ENCODE data around the gene CRYGC. TPM values are rescaled to one million over a fixed set of nuclear protein-coding genes. Genes with fewer than 3 reads are reported as not detected.

The CRYGC gene
- total and polyA plus RNA-seq, 2 of the 13 experiments (the other 11 are each of a cell fraction or from before 2014, with no cell fraction given), result 0.20 to 0.27 TPM

GRCh38 chr2:208135794-208136715, 6.4 kb upstream of the CRYGC start (continued):
- TF ChIP-seq CEBPZ (IDR thresholded peaks at IDR 0.05; ENCODE audit: low read length) (no peak), GZF1 (CRISPR knock-in tag; IDR thresholded peaks at IDR 0.05) (0 out of 2 replicates have a peak, but pooled peaks have one; percentile 37), ZSCAN5A (CRISPR knock-in tag; IDR thresholded peaks at IDR 0.05; ENCODE audit: borderline replicate concordance) (peak; percentile 38; the same call in 1 of the 2 replicates), NCOA1 (CRISPR knock-in tag; IDR thresholded peaks at IDR 0.05) (peak; percentile 66; the same call in 1 of the 2 replicates), KLF16 (CRISPR knock-in tag; IDR thresholded peaks at IDR 0.05) (peak in 1 of 2 experiments; percentile 71; a peak in 1 of 4 replicates), ZNF530 (CRISPR knock-in tag; IDR thresholded peaks at IDR 0.05; ENCODE audit: low read depth) (no peak), MEF2D (CRISPR knock-in tag; IDR thresholded peaks at IDR 0.05) (no peak), ZNF598 (CRISPR knock-in tag; IDR thresholded peaks at IDR 0.05; ENCODE audit: borderline replicate concordance) (no peak), CENPX (CRISPR knock-in tag; IDR thresholded peaks at IDR 0.05) (no peak), XBP1 (CRISPR knock-in tag; IDR thresholded peaks at IDR 0.05) (no peak), MXD3 (CRISPR knock-in tag; IDR thresholded peaks at IDR 0.05) (no peak), NR2F1 (CRISPR knock-in tag; IDR thresholded peaks at IDR 0.05) (no peak), BRCA1 (CRISPR knock-in tag; IDR thresholded peaks at IDR 0.05) (peak; percentile 64; the same call in 1 of the 2 replicates), ZFP90 (CRISPR knock-in tag; IDR thresholded peaks at IDR 0.05; ENCODE audit: borderline replicate concordance) (no peak), ZNF292 (CRISPR knock-in tag; IDR thresholded peaks at IDR 0.05; ENCODE audit: borderline replicate concordance, low read depth) (peak; percentile 68; the same call in 1 of the 2 replicates)
- TF ChIP-seq, protein P1, sequence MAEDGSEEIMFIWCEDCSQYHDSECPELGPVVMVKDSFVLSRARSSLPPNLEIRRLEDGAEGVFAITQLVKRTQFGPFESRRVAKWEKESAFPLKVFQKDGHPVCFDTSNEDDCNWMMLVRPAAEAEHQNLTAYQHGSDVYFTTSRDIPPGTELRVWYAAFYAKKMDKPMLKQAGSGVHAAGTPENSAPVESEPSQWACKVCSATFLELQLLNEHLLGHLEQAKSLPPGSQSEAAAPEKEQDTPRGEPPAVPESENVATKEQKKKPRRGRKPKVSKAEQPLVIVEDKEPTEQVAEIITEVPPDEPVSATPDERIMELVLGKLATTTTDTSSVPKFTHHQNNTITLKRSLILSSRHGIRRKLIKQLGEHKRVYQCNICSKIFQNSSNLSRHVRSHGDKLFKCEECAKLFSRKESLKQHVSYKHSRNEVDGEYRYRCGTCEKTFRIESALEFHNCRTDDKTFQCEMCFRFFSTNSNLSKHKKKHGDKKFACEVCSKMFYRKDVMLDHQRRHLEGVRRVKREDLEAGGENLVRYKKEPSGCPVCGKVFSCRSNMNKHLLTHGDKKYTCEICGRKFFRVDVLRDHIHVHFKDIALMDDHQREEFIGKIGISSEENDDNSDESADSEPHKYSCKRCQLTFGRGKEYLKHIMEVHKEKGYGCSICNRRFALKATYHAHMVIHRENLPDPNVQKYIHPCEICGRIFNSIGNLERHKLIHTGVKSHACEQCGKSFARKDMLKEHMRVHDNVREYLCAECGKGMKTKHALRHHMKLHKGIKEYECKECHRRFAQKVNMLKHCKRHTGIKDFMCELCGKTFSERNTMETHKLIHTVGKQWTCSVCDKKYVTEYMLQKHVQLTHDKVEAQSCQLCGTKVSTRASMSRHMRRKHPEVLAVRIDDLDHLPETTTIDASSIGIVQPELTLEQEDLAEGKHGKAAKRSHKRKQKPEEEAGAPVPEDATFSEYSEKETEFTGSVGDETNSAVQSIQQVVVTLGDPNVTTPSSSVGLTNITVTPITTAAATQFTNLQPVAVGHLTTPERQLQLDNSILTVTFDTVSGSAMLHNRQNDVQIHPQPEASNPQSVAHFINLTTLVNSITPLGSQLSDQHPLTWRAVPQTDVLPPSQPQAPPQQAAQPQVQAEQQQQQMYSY (CRISPR knock-in tag; IDR thresholded peaks at IDR 0.05), result no peak
- TF ChIP-seq, protein P2, sequence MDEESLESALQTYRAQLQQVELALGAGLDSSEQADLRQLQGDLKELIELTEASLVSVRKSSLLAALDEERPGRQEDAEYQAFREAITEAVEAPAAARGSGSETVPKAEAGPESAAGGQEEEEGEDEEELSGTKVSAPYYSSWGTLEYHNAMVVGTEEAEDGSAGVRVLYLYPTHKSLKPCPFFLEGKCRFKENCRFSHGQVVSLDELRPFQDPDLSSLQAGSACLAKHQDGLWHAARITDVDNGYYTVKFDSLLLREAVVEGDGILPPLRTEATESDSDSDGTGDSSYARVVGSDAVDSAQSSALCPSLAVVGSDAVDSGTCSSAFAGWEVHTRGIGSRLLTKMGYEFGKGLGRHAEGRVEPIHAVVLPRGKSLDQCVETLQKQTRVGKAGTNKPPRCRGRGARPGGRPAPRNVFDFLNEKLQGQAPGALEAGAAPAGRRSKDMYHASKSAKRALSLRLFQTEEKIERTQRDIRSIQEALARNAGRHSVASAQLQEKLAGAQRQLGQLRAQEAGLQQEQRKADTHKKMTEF (CRISPR knock-in tag; IDR thresholded peaks at IDR 0.05), result peak; percentile 45; the same call in 1 of the 2 replicates

Measured in HepG2 (cell line).